Activated T-cell treated with anti-CD3 and anti-CD28 coated beads, Interleukin-2, amount 50 U/mL, for 24 hours (primary cell): ENCODE data around the gene ARPC2.

Experiments
- DNase-seq: peaks from one replicate; pipeline ENCODE4 v3.0.0-alpha.2; 2020
- H3K27ac Mint-ChIP-seq: 2 replicates; pipeline ENCODE4 v1.8.0; 2020; ENCODE audit warnings: mild to moderate bottlenecking, mixed read lengths
- H3K27me3 Mint-ChIP-seq: 2 replicates; pipeline ENCODE4 v1.8.0; 2020; ENCODE audit warnings: mixed read lengths
- H3K36me3 Mint-ChIP-seq: 2 replicates; pipeline ENCODE4 v1.8.0; 2020; ENCODE audit warnings: low read depth, mixed read lengths
- H3K4me1 Mint-ChIP-seq: 2 replicates; pipeline ENCODE4 v1.8.0; 2020; ENCODE audit warnings: low read depth, mixed read lengths
- H3K4me3 Mint-ChIP-seq: 2 replicates; pipeline ENCODE4 v1.8.0; 2020; ENCODE audit warnings: mild to moderate bottlenecking, moderate library complexity, mixed read lengths
- H3K9me3 Mint-ChIP-seq: 2 replicates; pipeline ENCODE4 v1.8.0; 2020; ENCODE audit warnings: mixed read lengths

ARPC2 gene

DNA sequence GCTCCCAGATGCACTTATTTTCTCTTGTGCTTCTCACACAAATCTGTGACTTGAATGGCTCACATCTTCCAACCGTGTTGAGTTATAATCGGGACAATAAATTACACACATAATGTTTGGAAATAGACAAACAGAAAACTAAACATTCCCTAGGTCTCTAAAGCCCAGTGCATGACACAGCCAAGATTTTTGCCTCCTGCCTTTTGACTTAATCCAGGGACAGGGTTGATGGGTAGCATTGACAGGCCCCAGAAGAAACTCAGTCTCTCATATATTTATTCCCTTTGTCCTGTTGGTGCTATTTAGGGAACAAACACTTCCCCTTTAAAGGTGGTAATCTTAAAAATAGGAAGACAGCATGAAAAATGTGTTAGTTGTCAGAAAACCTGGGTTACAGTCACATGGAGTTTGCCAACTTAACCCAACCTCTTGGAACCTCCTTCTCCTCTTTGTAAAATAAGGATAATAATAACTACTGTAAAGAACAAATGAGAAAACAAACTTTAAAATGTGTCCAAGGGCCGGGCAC, 24.0 kb upstream of the ARPC2 start:
- no peaks in the 10 kb centered on the region for H3K9me3 Mint-ChIP-seq
- no peak overlapping the region for H3K27ac Mint-ChIP-seq
- no peaks in the 10 kb centered on the region for H3K4me1 Mint-ChIP-seq
- no peaks in the 10 kb centered on the region for H3K36me3 Mint-ChIP-seq
- no peak for DNase-seq
- no peak overlapping the region for H3K4me3 Mint-ChIP-seq
- no peaks in the 10 kb centered on the region for H3K27me3 Mint-ChIP-seq

- Mint-ChIP-seq H3K27ac (no peak overlapping the region), H3K4me1 (no peaks in the 10 kb centered on the region), H3K4me3 (no peak overlapping the region), H3K9me3 (no peaks in the 10 kb centered on the region), H3K36me3 (no peaks in the 10 kb centered on the region), H3K27me3 (no peaks in the 10 kb centered on the region)
- no peak for DNase-seq
These were observed 23.3 kb upstream of the ARPC2 start for GRCh38 chr2:218193701-218194100.

GRCh38 chr2:218194880-218195279, 22.1 kb upstream of the ARPC2 start:
- DNase-seq: no peak
- Mint-ChIP-seq H3K4me3 (no peak overlapping the region), H3K27me3 (no peaks in the 10 kb centered on the region), H3K36me3 (no peaks in the 10 kb centered on the region), H3K9me3 (no peaks in the 10 kb centered on the region), H3K27ac (no peak overlapping the region), H3K4me1 (no peaks in the 10 kb centered on the region)

DNA sequence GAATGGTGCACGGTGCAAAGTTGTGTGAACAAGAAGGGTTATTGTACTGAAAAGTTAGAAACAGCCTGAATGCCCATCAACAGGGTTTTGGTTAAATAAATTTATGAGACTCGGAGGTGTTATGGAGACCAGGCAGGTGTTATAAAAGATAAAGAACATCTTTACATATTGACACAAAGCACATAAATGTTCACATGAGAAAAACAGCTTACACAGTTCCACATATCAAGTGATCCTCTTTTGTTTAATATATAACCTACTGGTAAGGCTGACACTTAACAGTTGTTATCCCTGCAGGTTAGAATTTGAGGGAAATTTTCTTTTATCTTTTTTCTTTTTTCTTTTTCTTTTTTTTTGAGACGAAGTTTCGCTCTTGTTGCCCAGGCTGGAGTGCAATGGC, 20.0 kb upstream of the ARPC2 start:
- H3K4me1 Mint-ChIP-seq: no peaks in the 10 kb centered on the region
- H3K9me3 Mint-ChIP-seq: no peaks in the 10 kb centered on the region
- no peak overlapping the region for H3K4me3 Mint-ChIP-seq
- DNase-seq: no peak
- H3K27me3 Mint-ChIP-seq: no peaks in the 10 kb centered on the region
- no peaks in the 10 kb centered on the region for H3K36me3 Mint-ChIP-seq
- H3K27ac Mint-ChIP-seq: no peak overlapping the region

DNA sequence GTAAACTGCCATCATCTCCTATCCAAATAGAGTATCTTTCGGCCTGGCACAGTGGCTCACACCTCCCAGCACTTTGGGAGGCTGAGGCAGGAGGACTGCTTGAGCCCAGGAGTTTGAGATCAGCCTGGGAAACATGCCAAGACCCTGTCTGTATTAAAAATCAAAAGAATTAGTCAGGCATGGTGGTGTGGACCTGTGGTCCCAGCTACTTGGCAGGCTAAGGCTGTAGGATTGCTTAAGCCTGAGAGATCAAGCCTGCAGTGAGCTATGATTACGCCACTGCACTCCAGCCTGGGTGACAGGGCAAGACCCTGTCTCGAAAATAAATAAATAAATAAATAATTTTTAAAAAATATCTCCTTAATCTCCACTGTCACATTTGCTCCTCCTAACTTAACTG, 14.7 kb upstream of the ARPC2 start:
- H3K27me3 Mint-ChIP-seq: no peaks in the 10 kb centered on the region
- no peaks in the 10 kb centered on the region for H3K36me3 Mint-ChIP-seq
- H3K4me1 Mint-ChIP-seq: no peaks in the 10 kb centered on the region
- DNase-seq: no peak
- no peaks in the 10 kb centered on the region for H3K9me3 Mint-ChIP-seq
- no peak overlapping the region for H3K4me3 Mint-ChIP-seq
- no peak overlapping the region for H3K27ac Mint-ChIP-seq

DNA sequence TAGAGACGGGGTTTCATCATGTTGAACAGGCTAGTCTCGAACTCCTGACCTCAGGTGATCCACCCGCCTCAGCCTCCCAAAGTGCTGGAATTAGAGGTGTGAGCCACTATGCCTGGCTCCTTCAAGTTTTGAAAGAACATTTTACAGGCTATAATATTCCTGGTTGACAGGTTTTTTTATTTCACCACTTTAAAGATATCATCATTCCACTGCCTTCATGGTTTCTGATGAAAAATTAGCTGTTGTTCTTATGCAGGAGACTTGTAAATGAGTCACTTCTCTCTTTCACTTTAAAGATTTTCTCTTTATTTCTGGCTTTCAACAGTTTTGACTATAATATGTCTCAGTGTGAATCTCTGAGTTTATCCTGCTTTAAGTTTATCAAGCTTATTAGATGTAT, 7.9 kb upstream of the ARPC2 start:
- H3K27ac Mint-ChIP-seq: no peak overlapping the region
- no peaks in the 10 kb centered on the region for H3K9me3 Mint-ChIP-seq
- no peaks in the 10 kb centered on the region for H3K36me3 Mint-ChIP-seq
- DNase-seq: no peak
- peaks cover 3% of the 10 kb centered on the region for H3K27me3 Mint-ChIP-seq
- no peaks in the 10 kb centered on the region for H3K4me1 Mint-ChIP-seq
- no peak overlapping the region for H3K4me3 Mint-ChIP-seq

DNA sequence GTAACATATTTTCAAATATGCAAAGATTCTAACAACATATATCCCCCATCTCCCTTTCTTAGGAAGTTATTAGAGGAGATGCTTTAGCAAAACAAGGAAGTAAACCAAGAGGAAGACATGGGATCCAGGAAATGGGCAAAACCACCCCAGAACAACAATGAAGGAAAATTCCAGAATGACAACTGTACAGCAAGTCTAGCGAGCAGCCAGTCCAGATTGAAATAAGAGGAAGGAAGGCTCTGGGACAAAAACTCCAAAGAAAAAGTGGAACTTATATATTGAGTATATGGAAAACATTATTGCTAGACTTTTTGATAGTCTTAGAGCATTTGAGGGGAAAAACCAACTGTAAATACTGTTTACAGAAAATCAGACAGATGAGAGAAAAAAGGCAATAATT, 2.9 kb upstream of the ARPC2 start:
- peaks cover 14% of the 10 kb centered on the region for H3K4me1 Mint-ChIP-seq
- no peak overlapping the region for H3K27ac Mint-ChIP-seq
- H3K4me3 Mint-ChIP-seq: no peak overlapping the region
- no peaks in the 10 kb centered on the region for H3K9me3 Mint-ChIP-seq
- H3K27me3 Mint-ChIP-seq: peaks cover 3% of the 10 kb centered on the region
- peaks cover 22% of the 10 kb centered on the region for H3K36me3 Mint-ChIP-seq
- DNase-seq: no peak

DNA sequence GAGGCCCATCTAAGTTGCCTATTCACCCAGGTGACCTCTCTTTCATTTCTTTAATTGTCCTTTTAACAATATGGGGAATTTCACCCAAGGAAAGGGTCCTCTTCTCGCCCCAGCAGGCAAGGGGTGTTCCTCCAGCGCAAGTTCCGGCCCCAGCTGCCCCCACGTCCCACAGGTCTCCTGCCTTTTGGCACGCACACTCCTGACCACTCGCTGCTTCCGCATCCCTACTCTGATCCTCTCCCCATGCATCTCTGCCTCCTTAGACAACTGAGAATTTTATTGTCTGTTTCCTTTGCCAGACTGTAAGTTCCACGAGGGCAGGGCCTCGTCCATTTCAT, 684 bp upstream of the ARPC2 start:
- Mint-ChIP-seq H3K36me3 (peaks cover 44% of the 10 kb centered on the region), H3K27ac (peak overlapping the region; percentile 94), H3K27me3 (no peaks in the 10 kb centered on the region)

GRCh38 chr2:218217360-218218267, 625 bp downstream of the ARPC2 start:
- Mint-ChIP-seq H3K4me3 (peak overlapping the region; percentile 91), H3K36me3 (peaks cover 57% of the 10 kb centered on the region), H3K27ac (peak overlapping the region; percentile 94), H3K27me3 (no peaks in the 10 kb centered on the region), H3K4me1 (peaks cover 46% of the 10 kb centered on the region), H3K9me3 (no peaks in the 10 kb centered on the region)
- DNase-seq: peak; percentile 80

More for the DNA sequence above, 684 bp upstream of the ARPC2 start:
- DNase-seq: no peak
- Mint-ChIP-seq H3K4me1 (peaks cover 33% of the 10 kb centered on the region), H3K9me3 (no peaks in the 10 kb centered on the region), H3K4me3 (peak overlapping the region; percentile 91)

DNA sequence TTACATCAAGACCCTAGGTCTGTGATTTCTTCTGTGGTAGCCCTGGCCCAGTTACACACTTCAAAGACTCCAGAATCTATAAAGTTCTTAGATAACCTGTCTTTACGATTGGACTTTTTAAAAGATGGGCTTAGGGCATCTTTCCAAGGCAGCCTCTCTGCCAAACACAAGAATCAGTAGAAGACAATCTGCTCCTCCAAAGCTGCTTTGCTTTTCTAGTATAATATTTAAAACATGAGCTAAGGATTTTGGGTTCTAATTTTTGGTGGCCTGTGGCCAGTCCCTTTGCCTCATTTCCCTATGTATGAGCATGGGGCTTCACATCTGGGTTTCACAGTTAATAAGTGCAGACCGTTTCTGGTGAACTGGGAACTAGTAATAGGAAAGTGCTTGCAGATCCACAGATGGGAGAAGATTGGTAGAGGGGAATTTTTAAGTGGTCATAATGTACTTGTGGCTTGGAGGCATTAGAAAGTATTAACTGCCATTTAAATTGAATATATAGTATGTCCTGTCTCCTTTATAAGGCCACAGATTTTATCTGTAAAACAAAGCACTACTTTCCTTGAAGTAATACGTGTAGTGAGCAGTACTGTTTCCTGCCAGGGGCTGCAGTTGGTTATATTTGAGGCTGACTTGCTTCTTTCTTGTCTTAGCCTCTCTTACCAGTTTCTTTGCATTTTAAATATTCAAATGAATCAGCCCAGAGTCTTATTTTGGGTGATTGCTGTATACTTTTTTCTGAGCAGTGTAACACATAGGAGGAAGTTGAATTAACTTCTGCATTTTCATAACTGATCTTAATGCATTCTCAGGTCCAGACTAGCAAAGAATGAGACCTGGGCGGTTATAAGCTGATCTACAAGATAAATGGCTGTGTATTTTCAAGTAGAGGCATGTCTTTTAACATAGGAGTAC, 1.5 kb downstream of the ARPC2 start:
- no peak for DNase-seq
- peaks cover 66% of the 10 kb centered on the region for H3K36me3 Mint-ChIP-seq
- no peaks in the 10 kb centered on the region for H3K27me3 Mint-ChIP-seq
- H3K9me3 Mint-ChIP-seq: no peaks in the 10 kb centered on the region
- H3K4me1 Mint-ChIP-seq: peaks cover 55% of the 10 kb centered on the region
- H3K27ac Mint-ChIP-seq: peak overlapping the region; percentile 94
- H3K4me3 Mint-ChIP-seq: peak overlapping the region; percentile 91

GRCh38 chr2:218219934-218220333, 2.9 kb downstream of the ARPC2 start:
- DNase-seq: no peak
- Mint-ChIP-seq H3K9me3 (no peaks in the 10 kb centered on the region), H3K4me1 (peaks cover 69% of the 10 kb centered on the region), H3K4me3 (peak overlapping the region; percentile 91), H3K36me3 (peaks cover 80% of the 10 kb centered on the region), H3K27ac (peak overlapping the region; percentile 94), H3K27me3 (no peaks in the 10 kb centered on the region)

GRCh38 chr2:218221000-218221399, 4.0 kb downstream of the ARPC2 start:
- no peak for DNase-seq
- peak overlapping the region; percentile 94 for H3K27ac Mint-ChIP-seq
- H3K27me3 Mint-ChIP-seq: no peaks in the 10 kb centered on the region
- H3K4me3 Mint-ChIP-seq: peak overlapping the region; percentile 91
- peaks cover 78% of the 10 kb centered on the region for H3K4me1 Mint-ChIP-seq
- peaks cover 91% of the 10 kb centered on the region for H3K36me3 Mint-ChIP-seq
- H3K9me3 Mint-ChIP-seq: no peaks in the 10 kb centered on the region

- H3K9me3 Mint-ChIP-seq: no peaks in the 10 kb centered on the region
- peak overlapping the region; percentile 94 for H3K27ac Mint-ChIP-seq
- peaks cover 100% of the 10 kb centered on the region for H3K36me3 Mint-ChIP-seq
- peak overlapping the region; percentile 91 for H3K4me3 Mint-ChIP-seq
- no peak for DNase-seq
- no peaks in the 10 kb centered on the region for H3K27me3 Mint-ChIP-seq
- peaks cover 86% of the 10 kb centered on the region for H3K4me1 Mint-ChIP-seq
These were observed 6.1 kb downstream of the ARPC2 start for GRCh38 chr2:218223046-218223445.

GRCh38 chr2:218224186-218224585, 7.2 kb downstream of the ARPC2 start:
- Mint-ChIP-seq H3K36me3 (peaks cover 100% of the 10 kb centered on the region), H3K4me3 (peak overlapping the region; percentile 91), H3K9me3 (no peaks in the 10 kb centered on the region), H3K27ac (peak overlapping the region; percentile 94), H3K4me1 (peaks cover 94% of the 10 kb centered on the region), H3K27me3 (no peaks in the 10 kb centered on the region)
- DNase-seq: no peak
